ENCODE measurements around the gene ZFP42. TPM values are rescaled to one million over a fixed set of nuclear protein-coding genes. Genes with fewer than 3 reads are reported as not detected.

Gene ZFP42
- total and polyA plus RNA-seq, 2 of the 8 experiments (the other 6 are each of a cell fraction or from before 2014, with no cell fraction given): 69.4 to 188 TPM

DNA sequence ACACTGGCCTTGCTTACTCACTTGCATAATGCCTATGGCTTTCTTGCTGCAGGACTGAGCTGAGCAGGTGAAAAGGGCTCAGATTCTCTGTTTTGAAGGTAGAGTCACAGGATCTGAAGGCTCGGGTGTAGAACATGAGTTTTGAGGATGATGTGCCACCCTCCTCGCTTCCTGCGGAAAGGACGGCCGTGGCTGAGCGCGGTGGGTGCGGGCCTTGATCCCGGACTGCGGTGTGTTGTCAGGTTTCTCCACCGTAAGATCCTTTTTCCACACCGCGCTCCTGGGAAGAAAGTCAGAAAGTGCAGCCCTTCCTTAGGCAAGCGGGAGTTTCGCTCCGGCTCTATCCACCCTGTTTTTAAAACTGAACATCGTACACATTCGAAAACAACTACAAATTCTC is 36.2 kb downstream of the ZFP42 start (continued):
- TF ChIP-seq RXRA (IDR thresholded peaks at IDR 0.05; ENCODE audit: insufficient read depth, low read depth, low read length) (no peak), BCL11A (IDR thresholded peaks at IDR 0.05; ENCODE audit: low read depth in 2 of 2, low read length in 2 of 2) (no peak), HDAC2 (IDR thresholded peaks at IDR 0.05; ENCODE audit: borderline replicate concordance in 1 of 2, low read depth in 2 of 2, low read length in 2 of 2) (no peak), POLR2A (IDR thresholded peaks at IDR 0.05; ENCODE audit: control extremely low read depth in 1 of 2, low read depth in 2 of 2, low read length in 2 of 2) (peak in 1 of 2 experiments; percentile 48; a peak in 2 of 3 replicates), RNF2 (IDR thresholded peaks at IDR 0.05; ENCODE audit: borderline replicate concordance, low read depth, low read length, missing control alignments, poor library complexity, severe bottlenecking) (no peak), CHD2 (IDR thresholded peaks at IDR 0.05; ENCODE audit: low read length) (no peak), CHD1 (IDR thresholded peaks at IDR 0.05; ENCODE audit: low read depth, low read length) (0 out of 2 replicates have a peak, but pooled peaks have one; percentile 11)
